Measurements from ENCODE around the gene ZNF236. TPM values are rescaled to one million over a fixed set of nuclear protein-coding genes. Genes with fewer than 3 reads are reported as not detected.

Gene ZNF236
- total RNA-seq, 4 donors from 2014 or later = 13.4 to 38.0 (median 15.1) TPM

- Histone ChIP-seq H3K27ac (no peak overlapping the region), H3K4me3 (no peak overlapping the region), H3K36me3 (peaks cover 46% of the 10 kb centered on the region), H3K27me3 (no peaks in the 10 kb centered on the region), H3K9me3 (no peaks in the 10 kb centered on the region), H3K4me1 (no peaks in the 10 kb centered on the region)
- 71% methylated on average over 12 of the region's 12 CpGs for WGBS
- DNase-seq (ENCODE audit: low spot score in 2 of 2) = no peak
- TF ChIP-seq POLR2A (IDR thresholded peaks at IDR 0.05) = no peak
- TF ChIP-seq, protein P1, sequence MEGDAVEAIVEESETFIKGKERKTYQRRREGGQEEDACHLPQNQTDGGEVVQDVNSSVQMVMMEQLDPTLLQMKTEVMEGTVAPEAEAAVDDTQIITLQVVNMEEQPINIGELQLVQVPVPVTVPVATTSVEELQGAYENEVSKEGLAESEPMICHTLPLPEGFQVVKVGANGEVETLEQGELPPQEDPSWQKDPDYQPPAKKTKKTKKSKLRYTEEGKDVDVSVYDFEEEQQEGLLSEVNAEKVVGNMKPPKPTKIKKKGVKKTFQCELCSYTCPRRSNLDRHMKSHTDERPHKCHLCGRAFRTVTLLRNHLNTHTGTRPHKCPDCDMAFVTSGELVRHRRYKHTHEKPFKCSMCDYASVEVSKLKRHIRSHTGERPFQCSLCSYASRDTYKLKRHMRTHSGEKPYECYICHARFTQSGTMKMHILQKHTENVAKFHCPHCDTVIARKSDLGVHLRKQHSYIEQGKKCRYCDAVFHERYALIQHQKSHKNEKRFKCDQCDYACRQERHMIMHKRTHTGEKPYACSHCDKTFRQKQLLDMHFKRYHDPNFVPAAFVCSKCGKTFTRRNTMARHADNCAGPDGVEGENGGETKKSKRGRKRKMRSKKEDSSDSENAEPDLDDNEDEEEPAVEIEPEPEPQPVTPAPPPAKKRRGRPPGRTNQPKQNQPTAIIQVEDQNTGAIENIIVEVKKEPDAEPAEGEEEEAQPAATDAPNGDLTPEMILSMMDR (IDR thresholded peaks at IDR 0.05) = no peak
- no peak for TF ChIP-seq EP300 (IDR thresholded peaks at IDR 0.05)
These were observed 131.4 kb downstream of the ZNF236 start for GRCh38 chr18:76953583-76954233.

DNA sequence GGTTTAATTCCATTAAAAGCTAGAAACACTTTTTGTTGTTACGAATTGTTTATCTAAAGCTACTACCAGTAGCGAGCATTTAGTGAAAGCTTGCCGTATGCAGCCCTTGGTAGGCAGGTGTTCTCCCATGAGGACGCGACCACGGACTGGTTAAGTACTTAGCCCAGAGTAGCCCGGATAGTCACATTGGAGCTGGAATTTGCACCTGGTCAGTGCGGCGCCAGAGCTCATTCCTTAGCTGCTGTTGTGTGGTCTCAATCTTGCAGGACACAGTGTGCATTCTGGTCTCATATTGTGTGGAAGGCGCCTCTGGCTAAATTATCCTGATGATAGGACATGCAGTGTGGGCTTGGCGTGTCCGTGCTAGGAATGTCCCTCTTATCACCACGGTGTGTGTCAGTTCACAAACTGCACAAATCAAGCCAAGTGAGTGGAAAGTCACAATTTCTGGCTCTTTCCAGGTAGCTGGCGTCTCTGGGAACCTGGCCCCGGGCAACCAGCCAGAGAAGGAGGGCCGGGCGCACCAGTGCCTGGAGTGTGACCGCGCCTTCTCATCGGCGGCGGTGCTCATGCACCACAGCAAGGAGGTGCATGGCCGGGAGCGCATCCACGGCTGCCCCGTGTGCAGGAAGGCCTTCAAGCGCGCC is 133.3 kb downstream of the ZNF236 start:
- Histone ChIP-seq H3K27me3 (no peaks in the 10 kb centered on the region), H3K36me3 (peaks cover 62% of the 10 kb centered on the region), H3K27ac (no peak overlapping the region), H3K4me1 (no peaks in the 10 kb centered on the region), H3K4me3 (no peak overlapping the region), H3K9me3 (no peaks in the 10 kb centered on the region)
- DNase-seq (ENCODE audit: low spot score in 2 of 2) = no peak
- TF ChIP-seq POLR2AphosphoS5 (IDR thresholded peaks at IDR 0.05) (no peak), POLR2A (IDR thresholded peaks at IDR 0.05) (no peak)
- WGBS = 88% methylated on average over 20 of the region's 28 CpGs

GRCh38 chr18:76956648-76957047 is 134.3 kb downstream of the ZNF236 start:
- TF ChIP-seq POLR2A (IDR thresholded peaks at IDR 0.05) (no peak), EP300 (IDR thresholded peaks at IDR 0.05) (no peak), POLR2AphosphoS5 (IDR thresholded peaks at IDR 0.05) (no peak)
- TF ChIP-seq, protein P1 (IDR thresholded peaks at IDR 0.05) = no peak
- Histone ChIP-seq H3K27ac (no peak overlapping the region), H3K9me3 (no peaks in the 10 kb centered on the region), H3K36me3 (peaks cover 72% of the 10 kb centered on the region), H3K4me1 (no peaks in the 10 kb centered on the region), H3K27me3 (no peaks in the 10 kb centered on the region), H3K4me3 (no peak overlapping the region)
- no peak for DNase-seq (ENCODE audit: low spot score in 2 of 2)
- 89% methylated on average over 11 of the region's 11 CpGs for WGBS

DNA sequence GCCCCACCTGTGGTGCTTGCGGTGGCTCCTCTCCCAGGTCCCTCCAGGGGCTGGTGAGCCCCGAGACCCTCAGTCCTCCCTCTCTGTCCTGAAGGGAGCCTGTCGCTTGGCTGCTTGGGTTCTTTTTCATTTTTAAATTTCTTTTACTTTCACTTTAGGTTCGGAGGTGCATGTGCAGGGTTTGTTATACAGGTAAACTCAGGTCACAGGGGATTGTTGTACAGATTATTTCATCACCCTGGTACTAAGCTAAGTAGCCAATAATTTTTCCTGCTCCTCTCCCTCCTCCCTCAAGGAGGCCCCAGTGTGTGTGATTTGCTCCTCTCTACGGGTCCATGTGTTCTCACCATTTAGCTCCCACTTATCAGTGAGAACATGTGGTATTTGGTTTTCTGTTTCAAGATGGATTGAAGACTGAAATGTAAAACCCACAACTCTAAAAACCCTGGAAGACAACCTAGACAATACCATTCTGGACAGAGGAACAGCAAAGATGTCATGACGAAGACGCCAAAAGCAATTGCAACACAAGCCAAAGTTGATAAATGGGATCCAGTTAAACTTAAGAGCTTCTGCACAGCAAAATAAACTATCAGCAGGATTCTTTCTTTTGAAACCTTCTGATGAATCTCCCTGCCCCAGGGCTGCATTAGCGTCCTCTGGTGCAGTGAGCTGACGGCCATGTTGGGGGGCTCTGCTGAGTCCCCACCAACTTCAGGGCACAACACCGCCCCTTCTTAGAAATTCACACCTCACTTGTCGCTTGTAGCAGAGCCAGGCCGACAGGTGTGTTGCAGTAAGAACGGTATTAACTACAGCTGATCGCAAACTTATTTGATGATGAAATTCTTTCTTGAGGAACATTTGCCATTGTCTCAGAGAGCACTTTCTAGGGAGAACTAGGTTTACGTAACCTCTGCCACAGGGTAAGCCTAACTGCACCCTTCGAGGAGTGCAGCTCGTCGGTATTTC is 135.3 kb downstream of the ZNF236 start:
- WGBS = 91% methylated on average over 18 of the region's 18 CpGs
- Histone ChIP-seq H3K4me3 (no peak overlapping the region), H3K36me3 (peaks cover 76% of the 10 kb centered on the region), H3K4me1 (no peaks in the 10 kb centered on the region), H3K27ac (no peak overlapping the region), H3K27me3 (no peaks in the 10 kb centered on the region), H3K9me3 (no peaks in the 10 kb centered on the region)
- no peak for DNase-seq (ENCODE audit: low spot score in 2 of 2)
- TF ChIP-seq POLR2A (IDR thresholded peaks at IDR 0.05) (no peak), POLR2AphosphoS5 (IDR thresholded peaks at IDR 0.05) (no peak), EP300 (IDR thresholded peaks at IDR 0.05) (no peak)
- TF ChIP-seq, protein P1 (IDR thresholded peaks at IDR 0.05) = no peak

GRCh38 chr18:76958692-76959341 is 136.5 kb downstream of the ZNF236 start:
- Histone ChIP-seq H3K27me3 (no peaks in the 10 kb centered on the region), H3K4me3 (no peak overlapping the region), H3K4me1 (no peaks in the 10 kb centered on the region), H3K36me3 (peaks cover 69% of the 10 kb centered on the region), H3K9me3 (no peaks in the 10 kb centered on the region), H3K27ac (no peak overlapping the region)
- TF ChIP-seq POLR2AphosphoS5 (IDR thresholded peaks at IDR 0.05) = no peak
- TF ChIP-seq EP300 (IDR thresholded peaks at IDR 0.05) = no peak
- no peak for TF ChIP-seq POLR2A (IDR thresholded peaks at IDR 0.05)
- TF ChIP-seq, protein P1 (IDR thresholded peaks at IDR 0.05) = no peak
- no peak for DNase-seq (ENCODE audit: low spot score in 2 of 2)
- 71% methylated on average over 16 of the region's 16 CpGs for WGBS

All from suprapubic skin (tissue), 4 donors.